ENCODE results near the gene WDR6. TPM values are rescaled to one million over a fixed set of nuclear protein-coding genes. Genes with fewer than 3 reads are reported as not detected.
A peak's percentile ranks its signal among the peaks of the same experiment; 100 is the strongest.

The WDR6 gene
- total RNA-seq, 3 donors from 2014 or later = 98.5 to 205 (median 165) TPM

DNA sequence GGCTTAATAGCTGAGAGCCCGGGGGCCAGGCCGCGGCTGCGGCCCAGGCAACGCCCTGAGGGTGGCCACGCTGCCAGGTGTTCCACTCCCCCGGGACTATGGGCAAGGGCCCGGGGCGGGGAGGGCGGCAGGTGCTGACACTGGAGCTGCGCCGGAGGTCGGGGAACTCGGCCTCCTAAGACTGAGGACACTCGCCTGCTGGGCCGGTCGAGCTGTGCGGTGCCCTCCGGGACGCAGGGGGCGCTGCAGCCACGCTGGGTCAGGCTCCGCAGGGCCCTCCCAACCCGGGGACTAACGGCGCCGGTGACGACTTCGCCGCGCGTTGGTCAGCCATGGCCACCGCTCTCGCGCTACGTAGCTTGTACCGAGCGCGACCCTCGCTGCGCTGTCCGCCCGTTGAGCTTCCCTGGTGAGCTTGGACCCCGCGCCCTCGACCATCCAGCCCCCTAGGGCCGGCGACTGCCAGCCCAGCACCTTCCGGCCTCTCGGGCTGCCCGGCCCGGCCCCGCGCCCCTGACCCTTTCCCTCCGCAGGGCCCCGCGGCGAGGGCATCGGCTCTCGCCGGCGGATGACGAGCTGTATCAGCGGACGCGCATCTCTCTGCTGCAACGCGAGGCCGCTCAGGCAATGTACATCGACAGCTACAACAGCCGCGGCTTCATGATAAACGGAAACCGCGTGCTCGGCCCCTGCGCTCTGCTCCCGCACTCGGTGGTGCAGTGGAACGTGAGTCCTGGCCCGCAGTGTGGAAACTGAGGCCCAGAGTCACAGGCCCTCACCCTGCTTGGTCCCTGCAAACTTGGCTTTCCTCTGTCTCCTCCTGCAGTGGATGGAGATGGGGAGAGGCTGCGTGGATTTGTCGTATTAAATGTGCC lies 14.9 kb downstream of the WDR6 start, which contains the start of gene NDUFAF3:
Gene NDUFAF3, plus strand, starts transcription at position 309 of the 875 bp plus-strand sequence. Its CDS starts 24 bp downstream, at position 333.
- Histone ChIP-seq H3K4me3 (peak within 1 kb of the TSS; percentile 63), H3K9me3 (no peaks in the 10 kb centered on the region), H3K4me1 (ENCODE audit: low read depth) (peaks cover 38% of the 10 kb centered on the region), H3K36me3 (ENCODE audit: low read depth) (peaks cover 8% of the 10 kb centered on the region)
- ATAC-seq (peak; percentile 78), DNase-seq (peak; percentile 94 to 97 (median 96))
- TF ChIP-seq, protein P1, sequence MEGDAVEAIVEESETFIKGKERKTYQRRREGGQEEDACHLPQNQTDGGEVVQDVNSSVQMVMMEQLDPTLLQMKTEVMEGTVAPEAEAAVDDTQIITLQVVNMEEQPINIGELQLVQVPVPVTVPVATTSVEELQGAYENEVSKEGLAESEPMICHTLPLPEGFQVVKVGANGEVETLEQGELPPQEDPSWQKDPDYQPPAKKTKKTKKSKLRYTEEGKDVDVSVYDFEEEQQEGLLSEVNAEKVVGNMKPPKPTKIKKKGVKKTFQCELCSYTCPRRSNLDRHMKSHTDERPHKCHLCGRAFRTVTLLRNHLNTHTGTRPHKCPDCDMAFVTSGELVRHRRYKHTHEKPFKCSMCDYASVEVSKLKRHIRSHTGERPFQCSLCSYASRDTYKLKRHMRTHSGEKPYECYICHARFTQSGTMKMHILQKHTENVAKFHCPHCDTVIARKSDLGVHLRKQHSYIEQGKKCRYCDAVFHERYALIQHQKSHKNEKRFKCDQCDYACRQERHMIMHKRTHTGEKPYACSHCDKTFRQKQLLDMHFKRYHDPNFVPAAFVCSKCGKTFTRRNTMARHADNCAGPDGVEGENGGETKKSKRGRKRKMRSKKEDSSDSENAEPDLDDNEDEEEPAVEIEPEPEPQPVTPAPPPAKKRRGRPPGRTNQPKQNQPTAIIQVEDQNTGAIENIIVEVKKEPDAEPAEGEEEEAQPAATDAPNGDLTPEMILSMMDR (IDR thresholded peaks at IDR 0.05) = peak; percentile 81
- intact Hi-C loops (cut with DNase I, micrococcal nuclease) = no loop called here

DNA sequence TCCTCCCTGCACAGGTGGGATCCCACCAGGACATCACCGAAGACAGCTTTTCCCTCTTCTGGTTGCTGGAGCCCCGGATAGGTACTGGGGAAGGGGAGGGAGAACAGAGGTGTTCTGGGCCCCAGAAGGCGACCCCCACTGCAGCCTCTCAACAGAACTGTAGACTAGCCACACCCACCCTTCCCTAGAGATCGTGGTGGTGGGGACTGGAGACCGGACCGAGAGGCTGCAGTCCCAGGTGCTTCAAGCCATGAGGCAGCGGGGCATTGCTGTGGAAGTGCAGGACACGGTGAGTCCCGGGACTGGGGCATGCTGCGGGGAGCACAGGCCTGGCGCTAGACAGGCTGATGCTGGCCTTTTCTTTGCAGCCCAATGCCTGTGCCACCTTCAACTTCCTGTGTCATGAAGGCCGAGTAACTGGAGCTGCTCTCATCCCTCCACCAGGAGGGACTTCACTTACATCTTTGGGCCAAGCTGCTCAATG lies 15.5 kb downstream of the WDR6 start:
- DNase-seq (peak in 2 of 3 donors; percentile 47 to 64), ATAC-seq (no peak)
- H3K4me1 ChIP-seq (ENCODE audit: low read depth) = peaks cover 31% of the 10 kb centered on the region
- H3K4me3 ChIP-seq = peak overlapping the region; percentile 63
- intact Hi-C loops (cut with DNase I, micrococcal nuclease) = no loop called here
- peaks cover 8% of the 10 kb centered on the region for H3K36me3 ChIP-seq (ENCODE audit: low read depth)
- TF ChIP-seq, protein P1 (IDR thresholded peaks at IDR 0.05) = no peak
- no peaks in the 10 kb centered on the region for H3K9me3 ChIP-seq

DNA sequence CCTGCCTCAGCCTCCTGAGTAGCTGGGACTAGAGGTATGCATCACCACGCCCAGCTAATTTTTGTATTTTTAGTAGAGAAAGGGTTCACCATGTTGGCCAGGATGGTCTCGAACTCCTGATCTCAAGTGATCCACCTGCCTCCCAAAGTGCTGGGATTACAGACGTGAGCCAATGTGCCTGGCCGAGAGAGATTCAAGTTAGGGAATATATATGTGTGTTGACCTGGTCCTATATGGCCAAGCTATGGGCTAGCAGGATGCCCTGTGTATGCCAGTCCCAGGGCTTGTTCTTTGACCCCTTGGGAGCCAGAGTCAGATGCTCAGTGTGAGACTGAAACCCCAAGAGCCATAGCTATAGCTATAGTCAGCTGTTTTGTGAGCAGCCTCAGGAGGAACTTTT lies 16.6 kb downstream of the WDR6 start:
- Histone ChIP-seq H3K4me1 (ENCODE audit: low read depth) (peaks cover 37% of the 10 kb centered on the region), H3K36me3 (ENCODE audit: low read depth) (peaks cover 8% of the 10 kb centered on the region), H3K9me3 (no peaks in the 10 kb centered on the region), H3K4me3 (no peak overlapping the region)
- DNase-seq (no peak), ATAC-seq (no peak)
- TF ChIP-seq, protein P1 (IDR thresholded peaks at IDR 0.05) = no peak
- intact Hi-C loops (cut with DNase I, micrococcal nuclease) = no loop called here

DNA sequence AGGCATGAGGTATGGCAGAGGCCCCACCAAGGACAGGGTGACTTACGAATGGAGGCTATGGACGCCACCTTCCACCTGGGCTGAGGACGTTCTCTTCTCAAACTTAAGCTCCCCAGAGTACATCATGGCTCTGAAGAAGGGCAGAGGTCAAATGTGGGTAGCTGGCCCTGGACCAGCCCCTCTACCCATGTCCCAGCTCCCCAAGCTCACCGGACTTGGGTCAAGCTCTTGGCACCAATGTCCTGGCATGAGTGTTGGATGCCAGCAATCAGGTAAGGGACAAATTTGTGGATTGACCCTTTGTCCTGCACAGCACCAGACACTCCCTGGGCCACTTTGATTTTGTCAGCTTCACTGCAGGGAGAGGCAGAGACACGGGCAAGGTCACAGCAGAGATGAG lies 17.3 kb downstream of the WDR6 start:
- ATAC-seq (no peak), DNase-seq (no peak)
- intact Hi-C loops (cut with DNase I, micrococcal nuclease) = no loop called here
- no peaks in the 10 kb centered on the region for H3K9me3 ChIP-seq
- TF ChIP-seq, protein P1 (IDR thresholded peaks at IDR 0.05) = no peak
- H3K4me3 ChIP-seq = no peak overlapping the region
- H3K4me1 ChIP-seq (ENCODE audit: low read depth) = peaks cover 34% of the 10 kb centered on the region
- H3K36me3 ChIP-seq (ENCODE audit: low read depth) = peaks cover 8% of the 10 kb centered on the region

DNA sequence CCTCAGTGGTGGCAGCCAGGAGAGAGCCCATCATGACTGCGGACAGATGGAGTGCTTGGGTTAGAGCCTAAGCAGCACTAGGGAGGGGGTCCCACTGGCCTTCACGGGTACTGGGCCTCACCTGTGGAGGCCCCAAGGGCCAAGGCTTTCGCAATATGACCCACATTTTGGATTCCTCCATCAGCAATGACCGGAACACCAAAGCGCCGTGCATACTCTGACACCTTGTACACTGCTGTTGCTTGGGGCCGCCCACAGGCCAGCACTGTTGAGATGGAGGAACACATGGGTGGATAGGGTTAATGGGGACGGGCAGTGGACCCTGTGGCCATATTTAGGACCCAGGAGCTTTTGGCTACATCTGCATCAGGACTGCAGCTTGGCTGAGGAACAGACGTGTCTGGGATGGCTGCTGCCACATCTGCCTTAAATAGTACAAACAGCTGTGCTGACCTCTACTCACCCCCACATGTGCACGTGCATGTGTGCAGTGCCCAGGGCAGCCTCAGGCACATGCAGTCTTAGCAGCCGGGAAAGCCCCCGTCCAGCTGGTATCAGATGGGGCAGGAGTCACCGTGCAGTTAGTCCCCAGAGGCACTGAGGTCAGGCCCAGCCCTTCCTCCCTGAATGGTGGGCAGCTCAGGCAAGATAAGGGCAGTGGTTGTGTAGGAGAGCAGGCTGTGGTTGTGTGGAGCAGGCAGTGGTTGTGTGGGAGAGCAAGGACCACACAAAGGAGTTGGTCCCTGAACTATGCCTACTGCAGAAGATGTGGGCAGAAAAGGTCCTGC lies 18.0 kb downstream of the WDR6 start:
- intact Hi-C loops (cut with DNase I, micrococcal nuclease) = no loop called here
- ATAC-seq = no peak
- peaks cover 8% of the 10 kb centered on the region for H3K36me3 ChIP-seq (ENCODE audit: low read depth)

More for the DNA sequence above, 18.0 kb downstream of the WDR6 start:
- DNase-seq = peak in 2 of 3 donors; percentile 8 to 34
- TF ChIP-seq, protein P1 (IDR thresholded peaks at IDR 0.05) = no peak
- Histone ChIP-seq H3K4me1 (ENCODE audit: low read depth) (peaks cover 32% of the 10 kb centered on the region), H3K4me3 (no peak overlapping the region), H3K9me3 (no peaks in the 10 kb centered on the region)

Measured in mucosa of descending colon (tissue), 3 donors.